Aorta (tissue), 5 donors: Measurements from ENCODE around the gene KCNJ15. TPM values are rescaled to one million over a fixed set of nuclear protein-coding genes. Genes with fewer than 3 reads are reported as not detected.

ENCODE experiments used
- ATAC-seq: fragments of 200-7000 bp; cut with Tn5 transposase; one replicate; pipeline ENCODE4 v1.9.1; 2022; ENCODE audit warnings: moderate library complexity; ENCODE audit not compliant: low FRiP score
- DNase-seq, 2 donors: peaks; one replicate each; pipeline ENCODE4 v3.0.0-alpha.2; 2020
- H3K27ac ChIP-seq, 2 donors: one replicate each; pipeline ENCODE4 v1.5.1; 2013; ENCODE audit warnings: low read length in 2 of 2, mild to moderate bottlenecking in 2 of 2, moderate library complexity in 2 of 2, control low read depth in 1 of 2, inconsistent platforms in 1 of 2, low read depth in 1 of 2
- H3K27me3 ChIP-seq, 2 donors: one replicate each; pipeline ENCODE4 v1.6.1; 2013; ENCODE audit warnings: control low read depth in 1 of 2, low read length in 1 of 2, mild to moderate bottlenecking in 1 of 2, moderate library complexity in 1 of 2; ENCODE audit not compliant: insufficient read depth in 2 of 2, control insufficient read depth in 1 of 2
- H3K36me3 ChIP-seq, 2 donors: one replicate each; pipeline ENCODE4 v1.6.1; 2013; ENCODE audit warnings: control low read depth in 1 of 2, low read length in 1 of 2, mild to moderate bottlenecking in 1 of 2; ENCODE audit not compliant: insufficient read depth in 2 of 2, control insufficient read depth in 1 of 2
- H3K4me1 ChIP-seq, 2 donors: one replicate each; pipeline ENCODE4 v1.6.1; 2013; ENCODE audit warnings: low read length in 2 of 2, control low read depth in 1 of 2, mild to moderate bottlenecking in 1 of 2, moderate library complexity in 1 of 2; ENCODE audit not compliant: insufficient read depth in 2 of 2, control insufficient read depth in 1 of 2
- H3K4me3 ChIP-seq, 2 donors: one replicate each; pipeline ENCODE4 v1.5.1; 2013; ENCODE audit warnings: low read length in 2 of 2, control low read depth in 1 of 2, mild to moderate bottlenecking in 1 of 2
- H3K9me3 ChIP-seq: one replicate; pipeline ENCODE4 v1.6.1; 2013; ENCODE audit warnings: mild to moderate bottlenecking, low read length; ENCODE audit not compliant: control insufficient read depth
- WGBS, 2 donors: extraction: QIAGEN DNeasy Blood & Tissue Kit; methylation state at CpG; one replicate each; pipeline ENCODE4 v1.1.7; 2013; 5-methylcytosine and 5-hydroxymethylcytosine counted together
- intact Hi-C, 2 donors: fragments of 100-400 bp; cut with DNase I; formaldehyde crosslinking; loops; one replicate each; pipeline versions ENCODE4 v1.14.2 to v1.15.0; 2022
- polyA plus RNA-seq, 2 donors: library from polyadenylated mRNA; stranded (reverse); fragments of 200-250 nt; gene quantifications; one replicate each; pipeline ENCODE4 v1.2.3, GENCODE V29; 2013
- total RNA-seq, 2 donors: library from RNA; stranded (reverse); fragmentation: NEBNext Ultra II Directional; extraction: Animal tissue kit (Norgen Biotek cat#: 25700); gene quantifications; one replicate each; pipeline ENCODE4 v1.2.1, GENCODE V29; 2021
- donor health status: healthy with polysubstance abuse.
- donor health status: Bipolar disorder and iron deficiency.
- donor health status: DM: no; HTN: no; CAD: no.
- donor health status: DM: no; HTN: no; CAD: no.
- donor health status: DM: yes; HTN: yes; CAD: no.

Gene KCNJ15
- total and polyA plus RNA-seq, 4 donors, result 0.05 to 2.7 (median 1.5) TPM

- H3K4me1 ChIP-seq, result no peaks in the 10 kb centered on the region
- intact Hi-C loops, result no loop called here
- H3K27me3 ChIP-seq, result no peaks in the 10 kb centered on the region
- no peak overlapping the region for H3K4me3 ChIP-seq
- DNase-seq (no peak), ATAC-seq (no peak)
- H3K9me3 ChIP-seq, result no peaks in the 10 kb centered on the region
- H3K36me3 ChIP-seq, result no peaks in the 10 kb centered on the region
- 88 to 94% methylated on average over 2 of the region's 2 CpGs for WGBS, 2 donors
- H3K27ac ChIP-seq, result no peak overlapping the region
Measured at GRCh38 chr21:38315122-38315521, 58.3 kb downstream of the KCNJ15 start.

DNA sequence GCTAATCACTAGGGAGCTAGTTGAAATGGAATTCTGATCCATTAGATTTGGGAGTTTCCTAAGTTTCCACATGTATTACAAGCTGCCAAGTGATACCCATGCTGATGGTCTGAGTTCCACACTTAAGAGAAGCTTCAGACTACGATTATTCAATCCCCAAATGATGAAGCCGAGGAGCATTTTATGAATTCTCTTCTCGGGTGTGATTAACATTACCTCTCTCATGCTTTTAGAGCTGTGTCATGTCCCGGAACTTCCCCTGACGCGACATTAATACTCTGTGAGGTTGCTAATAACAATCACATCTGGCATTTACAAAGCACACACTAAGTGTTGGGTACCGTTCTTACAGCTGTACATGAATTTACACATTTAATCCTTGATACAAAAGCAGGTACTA, 63.0 kb downstream of the KCNJ15 start:
- Histone ChIP-seq H3K4me1 (no peaks in the 10 kb centered on the region), H3K27me3 (no peaks in the 10 kb centered on the region), H3K27ac (no peak overlapping the region), H3K4me3 (no peak overlapping the region), H3K9me3 (no peaks in the 10 kb centered on the region), H3K36me3 (peaks cover 0 to 2% of the 10 kb centered on the region in 2 donors)
- 92% methylated on average over 7 of the region's 7 CpGs for WGBS, 2 donors
- intact Hi-C loops, result no loop called here
- ATAC-seq, result no peak
- no peak for DNase-seq

GRCh38 chr21:38321568-38321967, 64.8 kb downstream of the KCNJ15 start:
- Histone ChIP-seq H3K9me3 (no peaks in the 10 kb centered on the region), H3K27me3 (no peaks in the 10 kb centered on the region), H3K36me3 (peaks cover 0 to 2% of the 10 kb centered on the region in 2 donors), H3K4me1 (no peaks in the 10 kb centered on the region), H3K27ac (no peak overlapping the region), H3K4me3 (no peak overlapping the region)
- ATAC-seq (no peak), DNase-seq (no peak)
- intact Hi-C loops, result no loop called here
- WGBS, 2 donors, result 79 to 82% methylated on average over 6 of the region's 6 CpGs

GRCh38 chr21:38322311-38322950, 65.6 kb downstream of the KCNJ15 start:
- DNase-seq, result no peak
- Histone ChIP-seq H3K36me3 (peaks cover 0 to 2% of the 10 kb centered on the region in 2 donors), H3K27me3 (no peaks in the 10 kb centered on the region), H3K4me1 (no peaks in the 10 kb centered on the region), H3K4me3 (no peak overlapping the region), H3K27ac (no peak overlapping the region), H3K9me3 (no peaks in the 10 kb centered on the region)
- 93 to 94% methylated on average over 8 of the region's 8 CpGs for WGBS, 2 donors
- no peak for ATAC-seq
- intact Hi-C loops, result no loop called here

DNA sequence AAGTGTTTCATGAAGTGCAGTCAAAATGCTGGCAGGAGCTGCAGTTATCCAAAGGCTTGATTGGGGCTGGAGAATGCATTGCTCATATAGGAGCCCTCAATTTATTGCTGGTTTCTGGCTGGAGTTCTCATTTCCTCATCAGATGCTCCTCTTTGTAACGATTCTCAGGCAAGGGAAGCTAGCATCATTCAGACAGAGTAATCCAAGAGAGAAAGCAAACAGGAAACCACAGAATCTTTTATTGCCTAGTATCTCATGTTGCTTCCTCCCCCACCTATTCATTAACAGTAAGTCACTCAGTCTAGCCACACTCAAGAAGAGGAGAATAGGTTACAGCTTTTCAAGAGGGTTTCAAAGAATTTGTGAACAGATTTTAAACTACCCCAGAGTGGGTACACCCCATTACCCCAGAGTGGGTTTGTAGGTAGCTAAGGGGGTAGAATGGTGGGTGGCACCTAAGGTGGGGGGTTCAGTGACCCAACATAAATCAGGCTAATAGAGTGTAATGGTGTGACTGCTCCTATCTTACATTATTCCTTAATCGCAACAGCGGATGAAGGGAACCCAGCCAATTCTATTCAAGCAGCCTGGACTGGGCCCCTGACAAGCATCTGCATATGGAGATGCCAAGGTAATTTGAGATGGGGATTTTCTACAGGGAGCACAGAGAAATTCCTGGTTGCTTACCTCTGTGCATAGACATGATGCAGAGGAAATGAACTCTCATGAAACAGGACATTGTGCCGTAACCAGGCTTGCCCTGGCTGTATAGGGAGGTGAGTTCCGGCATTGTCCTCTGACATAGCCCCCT, 67.1 kb downstream of the KCNJ15 start:
- DNase-seq (no peak), ATAC-seq (no peak)
- no peak overlapping the region for H3K27ac ChIP-seq
- H3K9me3 ChIP-seq, result no peaks in the 10 kb centered on the region
- no peaks in the 10 kb centered on the region for H3K4me1 ChIP-seq
- H3K4me3 ChIP-seq, result no peak overlapping the region
- 74 to 79% methylated on average over 5 of the region's 5 CpGs for WGBS, 2 donors
- no peaks in the 10 kb centered on the region for H3K27me3 ChIP-seq
- intact Hi-C loops, result no loop called here
- peaks cover 0 to 2% of the 10 kb centered on the region in 2 donors for H3K36me3 ChIP-seq

DNA sequence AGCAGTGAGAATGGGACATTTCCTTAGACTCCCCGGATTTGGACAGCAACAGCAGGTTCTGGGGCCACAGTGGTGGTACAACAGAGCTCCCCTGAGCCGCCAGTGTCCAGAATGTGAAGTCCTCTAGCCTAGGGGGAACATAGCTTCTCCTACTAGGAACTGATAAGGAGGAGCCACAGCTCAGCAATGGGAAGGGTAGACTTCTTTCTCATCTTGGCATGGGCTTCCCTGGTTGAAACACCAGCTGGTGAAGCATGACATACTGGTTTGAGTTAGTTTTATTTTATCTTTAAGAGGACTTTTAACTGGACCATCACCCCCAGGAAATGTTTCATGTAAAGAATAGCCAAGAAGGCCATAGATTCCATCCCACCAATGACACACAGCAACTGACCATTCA, 68.4 kb downstream of the KCNJ15 start:
- Histone ChIP-seq H3K27me3 (no peaks in the 10 kb centered on the region), H3K9me3 (no peaks in the 10 kb centered on the region), H3K4me1 (no peaks in the 10 kb centered on the region), H3K27ac (no peak overlapping the region), H3K36me3 (peaks cover 0 to 2% of the 10 kb centered on the region in 2 donors), H3K4me3 (no peak overlapping the region)
- DNase-seq, result no peak
- 91 to 100% methylated on average over 2 of the region's 2 CpGs for WGBS, 2 donors
- intact Hi-C loops, result no loop called here
- ATAC-seq, result no peak

- no peaks in the 10 kb centered on the region for H3K4me1 ChIP-seq
- no peak for ATAC-seq
- no peak overlapping the region for H3K27ac ChIP-seq
- H3K27me3 ChIP-seq, result no peaks in the 10 kb centered on the region
- DNase-seq, result no peak
- H3K4me3 ChIP-seq, result no peak overlapping the region
- H3K36me3 ChIP-seq, result no peaks in the 10 kb centered on the region
- 87 to 89% methylated on average over 8 of the region's 8 CpGs for WGBS, 2 donors
- intact Hi-C loops, result no loop called here
- no peaks in the 10 kb centered on the region for H3K9me3 ChIP-seq
Measured at GRCh38 chr21:38325731-38326420, 69.1 kb downstream of the KCNJ15 start.

- WGBS, 2 donors, result 93 to 97% methylated on average over 4 of the region's 4 CpGs
- no peaks in the 10 kb centered on the region for H3K9me3 ChIP-seq
Measured at GRCh38 chr21:38326429-38326828, 69.6 kb downstream of the KCNJ15 start.

More at GRCh38 chr21:38326429-38326828, 69.6 kb downstream of the KCNJ15 start:
- H3K4me1 ChIP-seq, result no peaks in the 10 kb centered on the region
- no peak overlapping the region for H3K27ac ChIP-seq
- no peaks in the 10 kb centered on the region for H3K36me3 ChIP-seq
- DNase-seq (no peak), ATAC-seq (no peak)
- H3K27me3 ChIP-seq, result no peaks in the 10 kb centered on the region
- intact Hi-C loops, result no loop called here
- H3K4me3 ChIP-seq, result no peak overlapping the region
